Bronchial epithelial cell (primary cell): Measurements from ENCODE around the gene CSGALNACT2. TPM values are rescaled to one million over a fixed set of nuclear protein-coding genes. Genes with fewer than 3 reads are reported as not detected.

Experiments
- DNase-seq: peaks from one replicate; pipeline ENCODE4 v3.0.0-alpha.2; 2010; ENCODE audit warnings: low read depth
- FAIRE-seq: peaks from 2 replicates; lab custom pipeline; 2011; peaks lifted over from hg19 to GRCh38; lab: Jason Lieb, UNC
- H3K27me3 ChIP-seq: 2 replicates; pipeline ENCODE4 v1.5.1; 2011; ENCODE audit warnings: low read length; ENCODE audit not compliant: control insufficient read depth, insufficient read depth
- H3K36me3 ChIP-seq: 2 replicates; pipeline ENCODE4 v1.5.1; 2011; ENCODE audit warnings: low read length; ENCODE audit not compliant: control insufficient read depth, insufficient read depth
- H3K4me3 ChIP-seq: 2 replicates; pipeline ENCODE4 v1.5.1; 2011; ENCODE audit warnings: mild to moderate bottlenecking, low read depth, low read length, control low read depth
- CTCF ChIP-seq: IDR thresholded peaks from 2 replicates; pipeline ENCODE4 v1.5.1; 2011; ENCODE audit warnings: mild to moderate bottlenecking, moderate library complexity, low read length, control low read depth, inconsistent platforms; ENCODE audit not compliant: insufficient read depth, severe bottlenecking
- total RNA-seq: library from RNA; depleted of rRNA; stranded (reverse); fragments of >200 nt; gene quantifications from 2 replicates; pipeline ENCODE4 v1.2.1, GENCODE V29; 2014

The CSGALNACT2 gene
- total RNA-seq, 1 donor from 2014 or later: 17.4 TPM

DNA sequence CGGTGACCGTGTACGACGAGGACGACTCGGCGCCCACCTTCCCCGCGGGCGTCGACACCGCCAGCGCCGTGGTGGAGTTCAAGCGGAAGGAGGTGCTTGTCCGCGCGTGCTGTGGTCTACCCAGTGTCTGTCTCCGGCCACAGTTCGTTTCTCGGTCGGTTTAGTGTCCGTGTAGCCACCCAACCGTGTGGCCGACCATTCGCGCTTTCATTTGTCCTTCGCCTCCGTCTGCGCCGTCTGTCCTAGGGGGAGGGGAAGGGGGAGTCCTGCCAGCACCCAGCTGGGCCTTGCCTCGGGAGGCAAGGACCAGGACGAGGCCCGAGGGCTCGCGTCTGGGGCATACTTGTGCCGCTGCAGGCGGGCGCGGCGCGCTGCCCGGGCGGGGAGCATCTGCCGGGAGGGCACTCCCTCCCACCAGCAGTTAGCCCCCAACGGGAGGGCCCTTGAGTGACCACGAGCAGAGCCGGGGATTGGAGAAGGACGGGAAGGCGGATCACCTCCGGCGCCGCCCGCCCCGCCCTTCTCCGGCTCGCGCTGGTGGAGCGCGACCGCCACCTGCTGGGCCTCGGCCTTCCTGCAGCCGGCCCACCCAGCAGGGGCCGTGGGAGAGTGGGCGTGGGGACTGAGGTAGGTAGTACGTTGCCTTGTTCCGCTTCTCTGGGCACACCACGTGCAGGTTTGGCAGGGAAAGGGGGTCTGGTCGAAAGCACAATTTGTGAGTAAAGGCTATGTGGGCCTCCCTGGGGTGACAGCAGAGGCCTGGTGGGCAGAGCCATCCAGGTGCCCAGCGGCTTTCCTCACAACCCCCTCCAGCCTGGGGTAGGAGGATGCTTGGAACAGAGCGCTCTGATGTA lies 32.9 kb upstream of the CSGALNACT2 start:
- no peak for FAIRE-seq

DNA sequence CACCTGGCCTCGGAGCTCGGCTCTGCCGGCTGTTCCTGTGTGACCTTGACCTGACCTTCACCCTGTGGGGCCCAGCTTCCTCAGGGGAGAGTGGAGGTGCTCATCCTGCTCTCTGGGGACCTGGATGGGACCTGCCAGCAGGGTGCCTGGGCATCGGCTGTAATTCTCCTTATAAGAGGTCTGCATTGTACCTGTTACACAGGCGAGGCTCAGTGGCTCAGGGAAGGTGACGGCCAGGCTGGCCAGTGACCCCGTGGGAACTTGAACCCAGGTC lies 32.4 kb upstream of the CSGALNACT2 start:
- FAIRE-seq (no peak), DNase-seq (no peak)
- no peak for TF ChIP-seq CTCF
- Histone ChIP-seq H3K4me3 (no peak overlapping the region), H3K36me3 (no peaks in the 10 kb centered on the region), H3K27me3 (peaks cover 9% of the 10 kb centered on the region)

More for the DNA sequence above, 32.9 kb upstream of the CSGALNACT2 start:
- peak; percentile 26 for DNase-seq
- Histone ChIP-seq H3K4me3 (peak overlapping the region; percentile 45), H3K36me3 (no peaks in the 10 kb centered on the region), H3K27me3 (peaks cover 9% of the 10 kb centered on the region)
- peak; percentile 99 for TF ChIP-seq CTCF

GRCh38 chr10:43106256-43107091 lies 31.8 kb upstream of the CSGALNACT2 start:
- Histone ChIP-seq H3K4me3 (no peak overlapping the region), H3K27me3 (peaks cover 9% of the 10 kb centered on the region), H3K36me3 (no peaks in the 10 kb centered on the region)
- DNase-seq: no peak
- no peak for FAIRE-seq
- TF ChIP-seq CTCF: no peak

DNA sequence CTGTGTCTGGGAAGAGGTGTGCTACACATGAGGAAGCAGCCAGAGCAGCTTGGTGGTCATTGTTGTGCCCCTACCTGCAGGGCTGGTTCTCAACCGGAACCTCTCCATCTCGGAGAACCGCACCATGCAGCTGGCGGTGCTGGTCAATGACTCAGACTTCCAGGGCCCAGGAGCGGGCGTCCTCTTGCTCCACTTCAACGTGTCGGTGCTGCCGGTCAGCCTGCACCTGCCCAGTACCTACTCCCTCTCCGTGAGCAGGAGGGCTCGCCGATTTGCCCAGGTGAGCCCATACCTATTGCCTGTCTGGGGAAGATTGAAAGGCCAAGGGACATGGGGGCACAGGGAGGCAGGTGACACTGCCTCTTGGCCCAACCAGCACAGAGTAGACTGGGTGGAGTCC lies 29.3 kb upstream of the CSGALNACT2 start:
- no peak for TF ChIP-seq CTCF
- Histone ChIP-seq H3K4me3 (no peak overlapping the region), H3K27me3 (peaks cover 6% of the 10 kb centered on the region), H3K36me3 (no peaks in the 10 kb centered on the region)
- DNase-seq (no peak), FAIRE-seq (no peak)

DNA sequence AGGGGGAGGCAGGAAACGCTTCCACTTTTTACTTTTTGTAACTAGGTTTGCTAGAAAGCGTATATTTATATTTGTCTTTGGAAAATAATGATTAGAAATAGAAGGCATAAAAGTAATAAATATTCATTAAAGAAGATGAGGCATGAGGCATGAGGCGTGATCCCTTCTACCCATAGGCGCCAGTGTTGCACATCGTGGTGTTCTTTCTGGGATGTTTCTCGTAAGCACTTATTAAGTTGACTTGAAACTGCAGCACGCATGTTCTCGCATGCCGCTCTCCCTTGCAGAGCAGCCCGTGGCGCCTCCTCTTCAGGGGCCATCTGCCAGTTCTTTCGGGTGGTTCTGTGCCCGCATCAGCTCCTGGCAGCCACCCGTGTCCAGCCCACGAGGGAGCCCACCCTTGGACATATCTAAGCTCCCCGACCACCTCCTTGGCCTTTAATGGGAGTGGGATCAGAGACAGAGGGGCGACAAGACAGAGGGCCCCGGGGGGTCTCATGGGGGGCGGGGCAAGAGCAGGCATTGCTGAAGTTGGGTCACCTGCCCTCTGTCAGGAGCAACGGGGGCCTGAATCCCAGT lies 28.5 kb upstream of the CSGALNACT2 start:
- peaks cover 3% of the 10 kb centered on the region for H3K27me3 ChIP-seq
- DNase-seq: peak; percentile 2
- TF ChIP-seq CTCF: no peak
- no peak for FAIRE-seq
- H3K36me3 ChIP-seq: no peaks in the 10 kb centered on the region
- no peak overlapping the region for H3K4me3 ChIP-seq
